Urothelium cell line (cell line): ENCODE measurements around the gene LONP2.
"Not testable (repeated sequence)": the region's sequence is repeated elsewhere in the genome, so short reads cannot be mapped to it uniquely, and the experiment has no call there.

ENCODE experiments used
- DNase-seq: peaks from one replicate; pipeline ENCODE4 v3.0.0; 2011; ENCODE audit warnings: low spot score, mixed read lengths
- FAIRE-seq: peaks from 2 replicates; lab custom pipeline; 2011; peaks lifted over from hg19 to GRCh38; lab: Jason Lieb, UNC

LONP2 gene

GRCh38 chr16:48287239-48287638 lies 43.1 kb downstream of the LONP2 start:
- FAIRE-seq (no peak), DNase-seq (no peak)

GRCh38 chr16:48291303-48291702 lies 47.2 kb downstream of the LONP2 start:
- FAIRE-seq = no peak
- DNase-seq = peak; percentile 4

- FAIRE-seq = no peak
- no peak for DNase-seq
These were observed 47.7 kb downstream of the LONP2 start for GRCh38 chr16:48291754-48292153.

- no peak for DNase-seq
- no peak for FAIRE-seq
These were observed 48.4 kb downstream of the LONP2 start for GRCh38 chr16:48292452-48292851.

GRCh38 chr16:48294724-48295123 lies 50.6 kb downstream of the LONP2 start:
- FAIRE-seq (no peak), DNase-seq (no peak)

GRCh38 chr16:48295488-48296281 lies 51.6 kb downstream of the LONP2 start:
- FAIRE-seq = no peak
- no peak for DNase-seq

GRCh38 chr16:48299471-48299870 lies 55.4 kb downstream of the LONP2 start:
- no peak for DNase-seq
- no peak for FAIRE-seq

- FAIRE-seq (no peak), DNase-seq (no peak)
These were observed 56.3 kb downstream of the LONP2 start for GRCh38 chr16:48300391-48300856.

- DNase-seq (no peak), FAIRE-seq (no peak)
These were observed 64.4 kb downstream of the LONP2 start for GRCh38 chr16:48308535-48308934.

- DNase-seq (no peak), FAIRE-seq (no peak)
These were observed 67.0 kb downstream of the LONP2 start for GRCh38 chr16:48310908-48311641.

- FAIRE-seq = not testable (repeated sequence)
These were observed 69.8 kb downstream of the LONP2 start for GRCh38 chr16:48313905-48314304.

GRCh38 chr16:48317026-48317425 lies 72.9 kb downstream of the LONP2 start:
- no peak for FAIRE-seq
- no peak for DNase-seq

More at GRCh38 chr16:48313905-48314304, 69.8 kb downstream of the LONP2 start:
- DNase-seq = not testable (repeated sequence)

- DNase-seq (peak; percentile 70), FAIRE-seq (no peak)
These were observed 73.7 kb downstream of the LONP2 start for GRCh38 chr16:48317614-48318315.

- FAIRE-seq = no peak
- DNase-seq = no peak
These were observed 74.5 kb downstream of the LONP2 start for GRCh38 chr16:48318630-48319029.

GRCh38 chr16:48321317-48322036 lies 77.4 kb downstream of the LONP2 start:
- DNase-seq = no peak
- FAIRE-seq = no peak

GRCh38 chr16:48323783-48324775 lies 80.0 kb downstream of the LONP2 start:
- no peak for DNase-seq
- FAIRE-seq = no peak

- FAIRE-seq (no peak), DNase-seq (no peak)
These were observed 82.8 kb downstream of the LONP2 start for GRCh38 chr16:48326915-48327314.

- FAIRE-seq = no peak
These were observed 85.0 kb downstream of the LONP2 start for GRCh38 chr16:48329138-48329537.

GRCh38 chr16:48330189-48330840 lies 86.2 kb downstream of the LONP2 start:
- FAIRE-seq (no peak), DNase-seq (no peak)

More at GRCh38 chr16:48329138-48329537, 85.0 kb downstream of the LONP2 start:
- no peak for DNase-seq
